Inferior parietal cortex (tissue), 1 donor: ENCODE results near the gene FNDC8.
A peak's percentile ranks its signal among the peaks of the same experiment; 100 is the strongest.
"Not testable (repeated sequence)": the region's sequence is repeated elsewhere in the genome, so short reads cannot be mapped to it uniquely, and the experiment has no call there.

Experiments used
- DNase-seq: peaks from one replicate; pipeline ENCODE4 v3.0.0-alpha.2; 2016; ENCODE audit errors: extremely low spot score

Gene FNDC8

DNA sequence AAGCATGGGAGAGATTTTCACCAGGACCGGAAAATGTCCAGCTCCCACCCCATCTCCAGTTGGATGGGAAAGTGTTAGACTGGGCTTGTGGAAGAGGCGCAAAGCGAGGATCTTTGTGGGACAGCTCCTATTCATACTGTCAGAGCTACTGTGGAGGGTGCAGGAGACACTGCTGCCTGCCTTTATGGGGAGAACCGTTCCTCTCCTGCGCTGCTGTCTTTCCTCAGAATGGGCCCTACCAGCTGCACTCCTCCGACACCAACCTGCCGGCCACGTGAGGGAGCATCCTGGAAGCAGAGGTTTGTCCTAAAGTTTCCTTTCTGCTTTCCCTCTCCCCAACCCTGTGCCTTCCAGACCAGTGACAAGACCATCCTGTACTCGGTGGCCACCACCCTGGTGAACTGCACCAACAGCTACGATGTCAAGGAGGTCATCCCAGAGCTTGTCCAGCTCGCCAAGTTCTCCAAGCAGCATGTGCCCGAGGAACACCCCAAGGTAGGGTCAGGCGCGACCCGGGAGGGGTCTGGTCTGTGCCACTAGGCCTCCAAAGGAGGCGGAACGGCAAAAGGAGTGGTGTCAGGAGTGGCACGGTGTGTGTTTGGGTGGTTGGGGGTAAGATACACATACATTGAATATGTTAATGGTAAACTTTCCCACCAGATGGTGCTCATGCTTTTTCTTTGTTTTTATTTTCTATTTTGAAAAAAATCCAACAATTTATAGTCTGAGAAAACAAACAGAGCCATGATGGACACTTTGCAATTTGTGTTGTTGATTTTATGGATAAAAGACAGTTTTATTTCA, 49.8 kb downstream of the FNDC8 start:
- DNase-seq, result peak; percentile 32

DNA sequence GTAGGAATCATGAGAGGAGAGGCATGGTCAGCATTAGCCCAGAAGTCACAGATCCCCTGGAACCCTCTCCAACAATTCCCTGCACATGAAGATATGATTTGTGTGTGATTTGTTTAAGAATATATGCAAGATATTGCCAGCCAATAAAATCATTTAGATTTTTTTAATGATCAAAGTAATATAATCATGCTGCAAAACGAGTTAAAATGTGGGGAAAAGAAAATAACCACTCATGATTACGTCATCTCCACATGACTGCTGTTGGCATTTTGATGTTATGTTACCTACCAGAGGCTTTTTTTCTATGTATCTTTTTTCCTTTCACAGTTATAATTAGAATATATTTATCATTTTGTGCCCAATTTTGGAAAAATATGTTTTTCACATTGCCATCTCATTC, 50.4 kb downstream of the FNDC8 start:
- no peak for DNase-seq

DNA sequence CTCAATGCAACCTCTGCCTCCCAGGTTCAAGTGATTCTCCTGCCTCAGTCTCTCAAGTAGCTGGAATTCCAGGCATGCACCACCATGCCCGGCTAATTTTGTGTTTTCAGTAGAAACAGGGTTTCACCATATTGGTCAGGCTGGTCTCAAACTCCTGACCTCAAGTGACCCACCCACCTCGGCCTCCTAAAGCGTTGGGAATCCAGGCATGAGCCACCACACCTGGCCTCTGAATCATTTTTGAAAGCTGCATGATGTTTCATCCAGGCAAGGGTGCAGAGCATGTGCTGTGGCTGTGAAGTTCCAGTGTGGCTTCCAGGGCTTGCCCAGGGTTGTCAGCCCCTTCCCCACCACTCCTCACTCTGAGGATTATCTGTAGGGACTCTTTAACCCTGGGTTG, 50.9 kb downstream of the FNDC8 start:
- DNase-seq, result not testable (repeated sequence)

DNA sequence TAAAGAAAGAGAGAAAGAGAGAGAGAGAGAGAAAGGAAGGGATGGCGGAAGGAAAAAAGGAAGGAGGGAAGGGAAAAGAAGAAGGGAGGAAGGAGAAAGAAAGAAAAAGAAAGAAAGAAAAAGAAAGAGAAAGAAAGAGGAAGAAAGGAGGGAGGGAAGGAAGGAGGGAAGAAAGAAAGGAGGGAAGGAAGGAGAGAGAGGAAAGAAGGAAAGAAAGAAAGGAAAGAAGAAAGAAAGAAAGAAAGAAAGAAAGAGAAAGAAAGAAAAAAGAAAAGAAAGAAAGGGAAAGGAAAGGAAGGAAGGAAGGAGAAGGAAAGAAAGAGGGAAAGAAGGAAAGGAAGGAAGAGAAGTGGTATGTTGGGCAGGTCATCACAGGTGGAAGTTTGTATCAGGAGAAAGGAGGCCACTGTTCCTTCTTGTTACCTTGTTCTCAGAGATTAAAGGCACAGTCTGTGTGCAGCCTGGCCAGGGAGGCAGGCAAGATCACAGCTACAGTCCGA, 53.5 kb downstream of the FNDC8 start:
- no peak for DNase-seq

DNA sequence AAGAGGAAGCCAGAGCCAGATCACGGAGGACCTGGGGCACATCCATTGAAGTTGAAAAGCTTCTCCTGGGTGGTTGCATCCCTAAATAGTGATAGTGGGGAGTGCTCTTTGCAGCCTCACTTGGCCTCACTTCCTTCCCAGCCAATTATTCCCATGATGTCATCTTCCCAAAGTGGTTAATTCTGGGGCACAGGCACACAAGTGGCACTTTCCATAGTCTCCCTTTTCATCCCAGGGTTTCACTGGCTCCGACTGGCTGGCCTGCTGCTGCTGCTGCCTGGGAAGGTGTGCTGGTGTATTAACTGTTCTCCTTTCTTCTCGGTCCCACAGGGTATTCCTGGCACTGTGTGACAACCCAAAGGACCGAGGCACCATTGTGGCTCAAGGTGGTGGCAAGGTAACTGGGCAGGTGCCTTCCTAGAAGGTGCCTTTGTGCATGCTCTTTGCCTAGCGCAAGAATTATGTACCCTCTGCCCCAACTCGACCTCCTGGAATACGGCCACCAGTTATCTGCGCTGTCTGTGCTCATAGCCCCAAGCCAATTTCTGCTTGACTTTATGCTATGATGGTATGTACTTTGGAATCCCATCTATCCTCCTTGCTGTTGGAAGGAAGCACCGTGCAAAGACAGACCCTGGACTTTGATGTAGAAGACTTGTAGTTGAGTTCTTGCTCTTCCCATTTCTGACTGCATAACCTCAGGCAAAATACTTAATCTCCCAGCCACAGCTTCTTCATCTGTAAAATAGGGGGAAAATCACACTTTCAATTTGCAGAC, 54.4 kb downstream of the FNDC8 start:
- DNase-seq, result no peak

DNA sequence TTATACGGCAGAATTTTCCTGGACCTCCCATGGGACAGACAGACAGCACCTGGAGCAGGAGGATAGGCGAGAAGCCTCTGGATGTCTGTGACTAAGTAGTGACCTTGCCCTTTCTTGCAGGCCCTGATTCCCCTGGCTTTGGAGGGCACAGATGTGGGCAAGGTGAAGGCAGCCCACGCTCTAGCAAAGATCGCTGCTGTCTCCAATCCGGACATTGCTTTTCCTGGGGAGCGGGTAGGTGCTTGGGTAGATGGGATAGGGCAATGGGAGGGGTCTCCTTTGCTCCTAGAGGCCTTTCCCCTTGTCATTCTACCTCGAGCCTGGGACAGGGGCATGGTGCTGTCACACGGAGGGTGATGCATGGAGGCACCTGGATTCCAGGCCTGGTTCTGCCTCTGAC, 55.5 kb downstream of the FNDC8 start:
- DNase-seq, result no peak

DNA sequence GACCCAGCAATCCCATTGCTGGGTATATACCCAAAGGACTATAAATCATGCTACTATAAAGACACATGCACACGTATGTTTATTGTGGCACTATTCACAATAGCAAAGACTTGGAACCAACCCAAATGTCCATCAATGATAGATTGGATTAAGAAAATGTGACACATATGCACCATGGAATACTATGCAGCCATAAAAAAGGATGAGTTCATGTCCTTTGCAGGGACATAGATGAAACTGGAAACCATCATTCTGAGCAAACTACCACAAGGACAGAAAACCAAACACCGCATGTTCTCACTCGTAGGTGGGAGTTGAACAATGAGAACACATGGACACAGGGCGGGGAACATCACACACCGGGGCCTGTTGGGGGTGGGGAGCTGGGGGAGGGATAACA, 58.0 kb downstream of the FNDC8 start:
- not testable (repeated sequence) for DNase-seq
